ENCODE measurements around the gene TLL2.

The TLL2 gene

GRCh38 chr10:96346295-96346694 lies 167.4 kb downstream of the TLL2 start:
- DNase-seq = no peak

GRCh38 chr10:96345222-96345621 lies 168.5 kb downstream of the TLL2 start:
- DNase-seq = no peak

GRCh38 chr10:96344178-96344577 lies 169.5 kb downstream of the TLL2 start:
- DNase-seq = no peak

- DNase-seq = no peak
Measured at GRCh38 chr10:96342402-96342801, 171.3 kb downstream of the TLL2 start.

GRCh38 chr10:96341219-96342182 lies 172.2 kb downstream of the TLL2 start:
- DNase-seq = no peak

GRCh38 chr10:96339956-96340904 lies 173.5 kb downstream of the TLL2 start:
- DNase-seq = peak; percentile 68

- no peak for DNase-seq
Measured at GRCh38 chr10:96339383-96339782, 174.3 kb downstream of the TLL2 start.

- no peak for DNase-seq
Measured at GRCh38 chr10:96338279-96338925, 175.3 kb downstream of the TLL2 start.

- DNase-seq = no peak
Measured at GRCh38 chr10:96337106-96337505, 176.6 kb downstream of the TLL2 start.

GRCh38 chr10:96334616-96335526 lies 178.9 kb downstream of the TLL2 start:
- DNase-seq = no peak

- DNase-seq = no peak
Measured at GRCh38 chr10:96333101-96333500, 180.6 kb downstream of the TLL2 start.

- no peak for DNase-seq
Measured at GRCh38 chr10:96327462-96327861, 186.3 kb downstream of the TLL2 start.

GRCh38 chr10:96325719-96326373 lies 187.9 kb downstream of the TLL2 start:
- DNase-seq = no peak

- no peak for DNase-seq
Measured at GRCh38 chr10:96324447-96324846, 189.3 kb downstream of the TLL2 start.

- DNase-seq = no peak
Measured at GRCh38 chr10:96322275-96322674, 191.5 kb downstream of the TLL2 start.

- no peak for DNase-seq
Measured at GRCh38 chr10:96321822-96322221, 191.9 kb downstream of the TLL2 start.

GRCh38 chr10:96319754-96320474 lies 193.8 kb downstream of the TLL2 start:
- DNase-seq = no peak

- DNase-seq = no peak
Measured at GRCh38 chr10:96317067-96317833, 196.5 kb downstream of the TLL2 start.
